ENCODE measurements around the gene SSNA1.

Gene SSNA1

DNA sequence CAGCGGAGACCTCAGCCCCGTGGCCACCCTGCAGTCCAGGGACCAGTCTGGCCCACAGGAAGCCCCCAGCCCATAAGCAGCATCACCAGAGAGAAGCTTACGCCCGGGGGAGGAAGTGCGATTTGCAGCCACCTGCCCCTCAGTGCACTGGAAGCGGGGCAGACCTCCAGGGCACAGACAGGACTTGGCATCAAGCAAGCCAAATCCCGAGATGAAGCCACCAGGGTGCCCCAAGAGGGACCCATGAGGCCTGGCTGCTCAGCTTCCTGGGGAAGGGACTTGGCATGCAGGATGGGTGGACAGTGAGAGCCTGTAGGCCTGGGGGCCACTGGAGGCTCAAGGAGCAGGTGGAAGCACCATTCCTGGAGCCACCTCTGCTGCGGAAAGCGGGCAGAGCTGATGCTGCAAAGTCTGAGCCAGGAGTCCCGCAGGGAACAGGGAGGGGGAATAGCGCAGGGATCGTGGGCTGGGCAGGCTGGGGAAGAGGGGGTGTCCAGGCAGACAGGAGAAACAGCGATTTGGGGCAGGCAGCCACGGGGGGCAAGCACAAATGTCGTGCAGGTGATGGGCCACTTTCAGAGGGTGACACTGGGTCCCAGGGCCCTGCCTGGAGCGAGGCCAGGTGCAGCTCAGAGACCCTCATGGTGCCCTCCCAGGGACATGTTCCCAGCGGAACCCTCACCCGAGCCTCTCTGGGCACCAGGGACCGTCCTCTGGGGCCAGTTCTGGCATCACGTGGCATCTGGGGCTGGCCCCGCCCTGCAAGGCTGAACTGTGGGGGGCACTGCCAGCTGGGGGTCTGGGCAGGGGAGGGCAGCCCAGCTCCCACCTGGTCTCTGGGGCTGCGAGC lies 21.9 kb upstream of the SSNA1 start:
- in situ Hi-C loops (cut with HindIII; ENCODE audit: low sequenced_read_pairs): loop anchor here (5.0 to 25.0 kb wide), 4 partner anchors 56 to 354 kb away; partner anchors contain the start of genes ABCA2, C8G, FBXW5 and RABL6

DNA sequence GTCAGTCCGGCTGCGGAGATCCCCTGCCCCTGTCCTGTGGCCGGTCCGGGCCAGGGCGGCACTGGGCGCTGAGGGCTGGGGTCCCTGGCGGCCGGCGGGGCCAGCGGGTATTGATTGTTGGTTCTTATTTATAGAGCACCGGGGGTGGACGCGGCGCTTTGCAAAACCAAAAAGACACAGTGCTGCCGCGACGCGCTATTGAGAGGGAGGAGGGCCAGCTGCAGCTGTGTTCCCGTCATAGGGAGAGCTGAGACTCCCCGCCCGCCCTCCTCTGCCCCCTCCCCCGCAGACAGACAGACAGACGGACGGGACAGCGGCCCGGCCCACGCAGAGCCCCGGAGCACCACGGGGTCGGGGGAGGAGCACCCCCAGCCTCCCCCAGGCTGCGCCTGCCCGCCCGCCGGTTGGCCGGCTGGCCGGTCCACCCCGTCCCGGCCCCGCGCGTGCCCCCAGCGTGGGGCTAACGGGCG lies 21.2 kb upstream of the SSNA1 start:
- in situ Hi-C loops (cut with HindIII; ENCODE audit: low sequenced_read_pairs): loop anchor here (5.0 to 25.0 kb wide), 4 partner anchors 55 to 355 kb away; partner anchors contain the start of genes ABCA2, C8G, FBXW5 and RABL6

DNA sequence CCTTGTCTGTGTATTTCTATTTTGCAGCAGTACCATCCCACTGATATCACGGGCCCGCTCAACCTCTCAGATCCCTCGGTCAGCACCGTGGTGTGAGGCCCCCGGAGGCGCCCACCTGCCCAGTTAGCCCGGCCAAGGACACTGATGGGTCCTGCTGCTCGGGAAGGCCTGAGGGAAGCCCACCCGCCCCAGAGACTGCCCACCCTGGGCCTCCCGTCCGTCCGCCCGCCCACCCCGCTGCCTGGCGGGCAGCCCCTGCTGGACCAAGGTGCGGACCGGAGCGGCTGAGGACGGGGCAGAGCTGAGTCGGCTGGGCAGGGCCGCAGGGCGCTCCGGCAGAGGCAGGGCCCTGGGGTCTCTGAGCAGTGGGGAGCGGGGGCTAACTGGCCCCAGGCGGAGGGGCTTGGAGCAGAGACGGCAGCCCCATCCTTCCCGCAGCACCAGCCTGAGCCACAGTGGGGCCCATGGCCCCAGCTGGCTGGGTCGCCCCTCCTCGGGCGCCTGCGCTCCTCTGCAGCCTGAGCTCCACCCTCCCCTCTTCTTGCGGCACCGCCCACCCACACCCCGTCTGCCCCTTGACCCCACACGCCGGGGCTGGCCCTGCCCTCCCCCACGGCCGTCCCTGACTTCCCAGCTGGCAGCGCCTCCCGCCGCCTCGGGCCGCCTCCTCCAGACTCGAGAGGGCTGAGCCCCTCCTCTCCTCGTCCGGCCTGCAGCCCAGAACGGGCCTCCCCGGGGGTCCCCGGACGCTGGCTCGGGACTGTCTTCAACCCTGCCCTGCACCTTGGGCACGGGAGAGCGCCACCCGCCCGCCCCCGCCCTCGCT lies 20.5 kb upstream of the SSNA1 start:
- in situ Hi-C loops (cut with HindIII; ENCODE audit: low sequenced_read_pairs): loop anchor here (5.0 to 25.0 kb wide), 4 partner anchors 54 to 356 kb away; partner anchors contain the start of genes ABCA2, C8G, FBXW5 and RABL6

DNA sequence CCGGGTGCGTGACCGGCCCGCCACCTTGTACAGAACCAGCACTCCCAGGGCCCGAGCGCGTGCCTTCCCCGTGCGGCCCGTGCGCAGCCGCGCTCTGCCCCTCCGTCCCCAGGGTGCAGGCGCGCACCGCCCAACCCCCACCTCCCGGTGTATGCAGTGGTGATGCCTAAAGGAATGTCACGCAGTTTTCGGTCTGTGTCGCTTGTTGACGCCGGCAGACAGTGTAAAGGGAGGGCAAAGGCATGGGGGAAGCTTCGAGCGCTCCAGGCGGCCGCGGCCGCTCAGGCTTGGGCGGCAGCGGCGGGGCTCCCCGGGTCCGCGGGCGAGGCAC lies 19.9 kb upstream of the SSNA1 start:
- in situ Hi-C loops (cut with HindIII; ENCODE audit: low sequenced_read_pairs): loop anchor here (5.0 to 25.0 kb wide), 4 partner anchors 54 to 356 kb away; partner anchors contain the start of genes ABCA2, C8G, FBXW5 and RABL6

DNA sequence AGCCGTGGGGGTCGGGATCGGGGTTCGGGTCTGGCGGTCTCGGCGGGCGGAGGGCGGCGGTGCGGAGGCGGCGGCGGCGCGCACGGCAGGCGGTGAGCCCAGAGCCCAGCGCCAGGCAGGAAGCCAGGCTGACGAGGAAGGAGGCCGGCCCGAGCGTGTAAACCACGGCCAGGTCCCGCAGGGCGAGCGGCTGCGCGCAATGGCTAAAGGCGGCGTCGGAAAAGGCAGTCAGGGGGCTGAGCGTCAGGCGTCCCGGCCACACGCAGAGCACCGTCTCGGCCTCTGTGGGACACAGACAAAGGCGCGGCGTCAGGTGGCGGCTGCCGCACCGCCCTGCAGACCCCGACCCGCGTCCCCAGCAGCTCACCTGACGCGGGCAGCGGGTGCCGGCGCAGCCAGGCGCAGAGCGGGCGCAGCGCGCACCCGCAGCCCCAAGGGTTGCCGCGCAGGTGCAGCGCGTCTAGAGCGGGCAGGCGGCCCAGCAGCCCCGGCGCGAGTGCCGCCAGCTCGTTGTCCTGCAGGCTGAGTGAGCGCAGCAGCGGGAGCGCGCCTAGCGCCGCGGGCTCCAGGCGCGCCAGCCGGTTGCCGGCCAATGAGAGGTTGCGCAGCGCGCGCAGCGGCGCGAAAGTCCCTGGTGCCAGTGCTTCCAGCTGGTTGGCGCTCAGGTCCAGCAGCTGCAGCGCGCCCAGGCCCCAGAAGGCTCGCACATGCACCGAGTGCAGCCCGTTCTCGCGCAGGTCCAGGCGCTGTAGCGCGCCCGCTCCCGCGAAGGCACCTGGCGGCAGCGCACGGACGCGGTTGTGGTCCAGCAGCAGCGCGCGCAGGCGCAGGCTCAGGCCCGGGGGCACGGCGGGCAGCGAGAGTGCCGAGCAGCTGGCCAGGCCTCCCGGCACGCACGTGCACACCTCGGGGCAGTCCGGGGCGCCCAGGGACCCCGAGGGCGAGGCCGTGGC lies 19.3 kb upstream of the SSNA1 start:
- in situ Hi-C loops (cut with HindIII; ENCODE audit: low sequenced_read_pairs): loop anchor here (5.0 to 25.0 kb wide), 4 partner anchors 53 to 357 kb away; partner anchors contain the start of genes ABCA2, C8G, FBXW5 and RABL6

DNA sequence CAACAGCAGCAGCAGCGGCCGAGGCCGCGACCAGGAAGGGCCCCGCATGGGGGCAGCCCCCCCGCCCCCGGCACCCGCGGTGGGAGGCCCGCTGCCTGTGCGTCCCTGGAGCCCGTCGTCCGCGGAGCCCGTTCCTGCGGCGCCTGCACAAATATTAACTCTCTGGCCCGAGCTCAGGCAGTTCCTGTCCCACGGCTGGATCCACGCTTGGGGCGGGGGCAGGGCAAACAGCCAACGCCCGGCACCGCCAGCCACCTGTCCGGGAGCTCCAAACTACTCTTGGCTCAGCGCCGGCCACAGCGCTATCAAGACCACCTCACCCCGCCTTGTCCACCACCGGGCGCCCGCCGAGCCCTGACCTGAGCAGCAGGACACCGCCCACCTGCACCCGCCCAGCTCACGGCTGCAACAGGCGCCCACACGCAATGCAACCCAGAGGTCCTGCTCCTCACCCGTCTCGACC lies 18.5 kb upstream of the SSNA1 start, which contains the start of gene LRRC26:
Gene LRRC26 (minus strand): TSS at position 156 of the 463 bp plus-strand sequence. CDS start 108 bp downstream, at position 48.
- in situ Hi-C loops (cut with HindIII; ENCODE audit: low sequenced_read_pairs): loop anchor here (5.0 to 25.0 kb wide), 6 partner anchors 33 to 358 kb away; partner anchors contain the start of genes ABCA2, C8G, FBXW5 and GRIN1

DNA sequence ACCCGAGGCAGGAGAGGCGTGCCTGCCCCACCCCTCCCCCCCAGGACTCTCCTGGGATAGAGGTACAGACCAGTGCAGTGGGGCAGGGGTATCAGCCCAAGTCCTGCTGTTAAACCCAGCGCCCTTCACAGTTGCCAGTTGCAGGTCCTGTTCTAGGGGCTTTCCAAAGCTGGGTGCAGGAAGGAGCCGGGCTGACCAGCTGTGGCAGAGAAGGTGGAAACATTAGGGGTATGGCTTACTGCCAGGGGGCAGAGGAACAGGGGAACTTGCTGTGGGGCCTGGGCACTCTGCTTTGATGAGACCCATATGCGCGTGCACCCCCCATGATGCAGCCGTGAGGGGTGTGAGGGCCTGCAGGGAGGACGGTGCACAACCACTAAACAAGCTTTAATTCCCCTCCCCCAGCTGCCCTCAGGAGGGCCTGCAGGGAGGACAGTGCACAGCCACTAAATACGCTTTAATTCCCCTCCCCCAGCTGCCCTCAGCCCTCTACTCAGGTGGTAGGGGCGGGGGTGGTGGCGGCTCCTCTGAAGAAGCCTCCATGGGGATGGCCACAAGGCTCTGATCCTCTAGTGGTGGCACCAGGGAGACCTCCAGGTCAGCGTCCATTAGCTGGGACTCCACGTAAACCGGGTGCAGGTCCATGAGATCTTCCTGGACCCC lies 17.9 kb upstream of the SSNA1 start:
- in situ Hi-C loops (cut with HindIII; ENCODE audit: low sequenced_read_pairs): loop anchor here (5.0 to 25.0 kb wide), 4 partner anchors 33 to 358 kb away; partner anchors contain the start of genes C8G, FBXW5, GRIN1 and RABL6

DNA sequence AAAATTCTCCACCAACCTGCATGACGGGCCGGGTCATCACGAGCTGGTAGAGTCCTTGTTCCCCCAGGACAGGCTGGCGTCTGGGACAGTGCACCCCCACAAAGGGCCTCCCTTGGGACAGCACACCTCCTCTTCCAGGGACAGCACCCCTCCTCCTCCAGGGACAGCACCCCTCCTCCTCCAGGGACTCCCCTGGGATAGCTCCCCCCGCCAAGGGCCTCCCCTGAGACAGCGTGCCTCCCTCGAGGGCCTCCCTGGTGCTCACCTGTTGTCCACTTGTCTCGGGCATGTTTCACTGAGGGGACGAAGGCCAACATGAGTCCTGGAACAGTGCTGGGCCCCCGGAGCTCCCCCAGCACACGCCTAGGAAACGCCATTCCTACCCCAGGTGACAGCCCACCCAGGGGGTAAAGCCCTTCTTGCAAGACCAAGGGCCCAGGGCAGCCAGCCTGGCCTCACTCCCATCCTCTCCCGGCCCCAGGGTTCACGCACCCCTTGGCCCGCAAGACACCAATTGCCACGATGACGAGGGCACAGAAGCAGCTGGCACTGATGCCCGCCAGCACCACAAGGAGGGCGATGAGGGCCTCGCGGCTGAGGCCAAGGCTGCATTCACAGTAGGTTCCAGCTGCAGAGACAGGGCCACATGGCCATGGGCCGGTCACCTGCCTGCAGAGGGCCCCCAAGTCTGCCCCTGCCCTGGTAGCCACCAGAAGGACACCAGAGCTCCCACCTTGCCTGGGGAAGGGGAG lies 17.2 kb upstream of the SSNA1 start:
- in situ Hi-C loops (cut with HindIII; ENCODE audit: low sequenced_read_pairs): loop anchor here (5.0 to 25.0 kb wide), 4 partner anchors 34 to 359 kb away; partner anchors contain the start of genes C8G, FBXW5, GRIN1 and RABL6

DNA sequence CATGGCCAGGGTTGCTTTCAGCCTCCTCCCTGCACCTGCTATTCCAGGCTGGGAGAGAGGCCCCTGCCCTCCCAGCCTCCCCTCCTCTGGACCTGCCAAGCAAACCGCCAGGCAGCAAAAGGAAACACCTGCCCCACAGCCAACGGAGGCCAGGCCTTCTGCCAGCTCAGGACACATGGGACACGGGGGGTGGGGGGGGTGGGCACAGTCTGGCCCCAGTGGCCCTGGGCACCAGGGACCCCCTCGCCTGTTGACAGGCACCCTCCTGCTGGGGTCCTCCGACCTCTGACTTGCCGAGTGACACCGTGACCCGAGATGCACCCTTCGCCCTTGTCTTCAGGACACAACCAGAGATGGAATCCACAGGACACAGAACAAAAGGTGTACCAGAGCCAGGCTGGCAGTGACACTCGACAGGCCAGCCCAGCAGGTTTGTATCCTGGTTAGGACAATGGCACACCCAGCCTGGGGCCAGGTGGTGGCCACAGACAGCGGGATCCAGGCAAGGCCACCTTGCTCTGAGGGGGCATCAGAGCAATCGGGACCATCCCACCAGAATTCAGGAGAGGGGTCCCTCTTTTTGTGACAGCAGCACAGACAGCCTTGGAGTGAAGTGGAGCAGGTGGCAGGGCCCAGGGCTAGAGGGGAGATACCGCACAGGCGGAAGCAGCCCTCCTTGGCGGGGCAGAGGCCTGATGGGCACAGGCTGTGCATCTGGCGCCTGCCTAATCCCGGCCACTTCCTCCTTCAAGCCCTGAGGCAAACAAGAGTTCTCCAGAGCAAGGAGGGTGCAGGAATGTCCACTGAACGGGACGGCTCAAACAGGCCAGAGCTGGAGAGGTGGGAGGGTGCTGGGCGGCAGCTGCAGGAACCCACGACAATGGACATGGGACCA lies 15.3 kb upstream of the SSNA1 start:
- in situ Hi-C loops (cut with HindIII; ENCODE audit: low sequenced_read_pairs): loop anchor here (5.0 to 25.0 kb wide), 4 partner anchors 36 to 361 kb away; partner anchors contain the start of genes C8G, FBXW5, GRIN1 and RABL6

DNA sequence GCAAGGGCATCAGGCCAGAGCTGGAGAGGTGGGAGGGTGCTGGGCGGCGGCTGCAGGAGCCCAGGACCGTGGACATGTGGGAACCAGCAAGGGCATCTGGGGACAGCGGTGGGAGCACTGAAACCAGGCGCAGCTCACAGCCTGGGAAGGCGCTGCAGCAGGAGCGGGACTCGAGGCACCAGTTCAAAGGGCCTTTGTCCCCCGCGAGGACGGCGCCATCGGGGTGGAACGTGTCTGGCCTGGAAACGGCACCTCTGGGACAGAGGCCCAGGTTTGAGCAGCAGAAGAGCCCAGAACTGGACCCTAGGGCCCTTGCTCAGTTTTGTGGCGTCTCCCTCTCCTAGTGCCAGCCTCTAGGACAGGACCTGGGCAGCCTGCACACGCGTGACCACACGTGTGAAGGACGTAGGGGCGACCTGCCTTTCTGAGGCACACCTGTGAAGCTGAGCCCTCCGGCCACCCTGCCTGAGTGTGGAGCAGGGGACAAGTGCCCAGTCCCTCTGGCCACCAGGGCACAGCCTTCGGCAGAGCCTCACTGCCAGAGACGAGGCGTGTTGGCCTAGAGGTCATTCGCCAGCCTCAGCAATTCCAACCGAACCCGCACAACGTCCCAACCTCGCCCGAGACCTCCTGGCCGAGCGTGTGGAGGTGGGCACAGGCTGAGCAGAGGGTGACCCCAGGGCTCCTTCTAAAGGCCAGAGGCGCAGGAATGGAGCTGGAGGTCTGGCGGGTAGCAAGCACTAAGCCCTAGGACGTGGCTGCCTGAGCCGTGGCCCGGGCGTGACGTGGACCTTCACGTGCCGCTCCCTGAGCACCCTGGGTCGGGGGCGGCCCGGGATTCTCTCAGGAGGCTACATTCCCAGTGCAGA lies 14.4 kb upstream of the SSNA1 start:
- in situ Hi-C loops (cut with HindIII; ENCODE audit: low sequenced_read_pairs): loop anchor here (5.0 to 25.0 kb wide), 4 partner anchors 37 to 362 kb away; partner anchors contain the start of genes C8G, FBXW5, GRIN1 and RABL6

DNA sequence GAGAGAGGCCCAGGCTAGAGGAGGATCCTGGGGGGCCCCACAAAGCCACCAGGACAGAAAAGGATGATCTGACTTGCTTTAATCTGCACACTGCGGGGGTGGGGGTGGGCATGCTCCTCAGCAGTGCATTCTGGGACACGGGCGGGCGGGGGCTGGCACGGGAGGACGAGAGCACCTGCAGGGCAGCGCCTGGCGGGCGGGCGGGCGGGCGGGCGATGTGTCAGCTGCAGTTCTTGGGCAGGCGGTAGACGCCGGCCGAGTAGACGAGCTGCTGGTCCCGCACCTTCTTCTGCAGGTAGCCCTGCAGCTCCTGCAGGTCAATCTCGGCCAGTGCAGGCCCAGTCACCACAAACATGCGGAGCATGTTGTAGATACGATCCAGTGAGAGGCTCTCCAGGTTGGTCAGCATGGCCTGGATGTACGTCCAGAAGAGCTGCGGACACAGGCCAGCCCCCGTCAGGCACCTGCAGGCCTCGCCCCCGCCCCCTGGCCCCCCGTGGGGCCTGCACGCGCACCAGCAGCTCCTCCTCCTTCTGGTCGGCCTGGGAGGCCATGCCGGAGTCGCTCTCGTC lies 13.7 kb upstream of the SSNA1 start:
- in situ Hi-C loops (cut with HindIII; ENCODE audit: low sequenced_read_pairs): loop anchor here (5.0 to 25.0 kb wide), 4 partner anchors 38 to 363 kb away; partner anchors contain the start of genes C8G, FBXW5, GRIN1 and RABL6

DNA sequence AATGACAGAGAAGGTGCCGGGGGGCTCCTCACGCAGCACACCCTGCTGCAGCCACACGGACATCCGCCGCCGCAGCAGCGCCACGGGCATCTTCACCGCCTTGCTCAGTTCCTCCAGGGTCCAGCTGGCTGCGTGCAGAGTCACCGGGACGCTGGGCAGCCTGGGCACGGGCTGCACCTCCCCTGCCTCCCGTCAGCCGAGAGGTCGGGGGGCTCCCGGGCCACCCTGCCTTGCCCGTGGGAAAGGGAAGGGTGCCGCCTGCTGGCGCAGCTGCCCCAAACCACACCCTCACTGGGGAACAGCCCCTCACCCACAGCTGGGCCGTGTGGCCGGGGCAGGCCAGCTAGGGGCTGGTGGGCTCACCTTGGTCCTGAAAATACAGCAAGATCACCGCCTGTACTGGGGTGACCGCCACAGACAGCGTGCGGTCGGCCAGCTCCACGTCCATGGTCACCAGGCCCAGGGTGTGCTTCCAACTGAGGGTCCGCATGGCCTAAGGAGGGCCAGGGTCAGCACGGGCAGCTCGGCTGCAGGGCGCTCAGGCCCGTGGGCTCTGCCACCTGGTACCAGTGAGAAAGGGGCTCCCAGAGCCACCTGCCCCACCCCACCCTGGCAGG lies 13.0 kb upstream of the SSNA1 start:
- in situ Hi-C loops (cut with HindIII; ENCODE audit: low sequenced_read_pairs): no loop called here

DNA sequence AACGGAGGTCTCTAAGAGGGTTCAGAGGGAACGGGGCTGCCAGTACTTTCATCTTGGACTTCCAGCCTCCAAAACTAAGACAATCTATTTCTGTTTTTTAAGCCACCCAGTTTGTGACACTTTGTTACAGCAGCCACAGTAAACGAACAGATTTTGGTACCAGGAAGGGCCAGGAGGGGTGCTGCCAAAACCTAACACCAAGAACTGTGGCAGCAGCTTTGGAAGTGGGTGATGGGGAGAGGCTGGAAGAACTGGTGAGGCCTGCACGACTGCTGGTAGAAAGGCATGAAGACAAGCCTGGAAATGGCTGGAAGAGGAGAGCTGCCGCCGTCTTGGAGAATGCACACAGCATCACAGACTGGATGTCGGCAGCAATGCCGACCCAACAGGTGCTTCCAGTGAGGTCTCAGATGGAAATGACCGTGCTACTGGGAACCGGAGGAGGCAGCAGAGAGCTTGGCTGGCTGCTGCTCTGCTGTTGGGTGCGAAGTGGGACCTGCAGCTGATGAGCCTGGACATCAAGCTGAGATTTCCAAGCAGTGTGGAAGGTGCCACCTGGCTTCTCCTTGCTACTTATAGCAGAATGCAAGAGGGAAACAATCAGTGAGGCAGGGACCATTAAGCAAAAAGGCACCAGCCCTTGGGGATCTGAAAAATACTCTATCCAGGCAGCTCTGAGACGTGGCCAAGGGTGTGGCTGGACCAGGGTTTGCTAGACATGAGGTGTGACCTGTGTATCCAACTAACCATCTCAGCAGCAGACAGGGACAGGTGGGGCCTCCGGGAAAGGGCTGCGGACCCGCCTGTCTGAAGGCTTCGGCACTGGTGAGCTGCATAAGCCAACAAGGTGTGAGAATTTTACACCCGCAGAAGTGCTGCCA lies 11.9 kb upstream of the SSNA1 start:
- in situ Hi-C loops (cut with HindIII; ENCODE audit: low sequenced_read_pairs): no loop called here

DNA sequence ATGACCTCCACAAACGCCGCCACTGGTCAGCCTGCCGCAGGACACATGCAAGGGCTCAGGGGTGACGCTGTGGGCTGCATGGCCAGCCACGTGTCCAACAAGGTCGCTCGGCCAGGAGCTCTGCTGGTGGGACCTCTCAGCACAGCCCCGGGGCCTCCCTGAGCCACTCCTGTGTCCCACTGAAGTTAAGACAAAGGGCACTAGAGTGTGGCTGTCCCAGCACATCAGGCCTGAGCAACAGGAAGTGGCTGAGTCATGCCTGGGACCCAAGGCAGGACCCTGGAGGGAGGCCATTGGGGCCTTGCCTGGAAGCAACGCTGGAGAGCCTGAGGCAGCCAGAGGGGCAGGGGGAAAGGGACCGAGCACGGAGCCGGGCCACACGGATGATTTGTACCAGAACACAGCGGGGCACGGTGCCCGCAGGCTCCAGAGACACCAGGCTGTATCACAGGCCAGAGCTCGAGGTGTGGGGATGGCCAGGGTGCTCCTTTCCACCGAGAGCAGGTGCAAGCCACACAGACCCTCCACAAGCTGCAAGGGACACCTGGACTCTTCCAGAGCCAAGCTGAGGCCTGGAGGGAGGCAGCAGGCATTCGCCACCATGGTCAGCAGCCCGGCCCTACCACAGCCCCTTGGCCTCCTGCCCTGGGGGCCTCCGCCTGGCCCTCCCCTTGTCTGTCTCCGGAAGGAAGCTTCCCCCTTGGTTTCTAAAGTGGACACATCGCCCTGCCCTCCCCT lies 10.1 kb upstream of the SSNA1 start:
- in situ Hi-C loops (cut with HindIII; ENCODE audit: low sequenced_read_pairs): no loop called here
